Measurements from ENCODE around the gene RSAD2. TPM values are rescaled to one million over a fixed set of nuclear protein-coding genes. Genes with fewer than 3 reads are reported as not detected.

Gene RSAD2
- total RNA-seq, 1 donor: 1.3 TPM

DNA sequence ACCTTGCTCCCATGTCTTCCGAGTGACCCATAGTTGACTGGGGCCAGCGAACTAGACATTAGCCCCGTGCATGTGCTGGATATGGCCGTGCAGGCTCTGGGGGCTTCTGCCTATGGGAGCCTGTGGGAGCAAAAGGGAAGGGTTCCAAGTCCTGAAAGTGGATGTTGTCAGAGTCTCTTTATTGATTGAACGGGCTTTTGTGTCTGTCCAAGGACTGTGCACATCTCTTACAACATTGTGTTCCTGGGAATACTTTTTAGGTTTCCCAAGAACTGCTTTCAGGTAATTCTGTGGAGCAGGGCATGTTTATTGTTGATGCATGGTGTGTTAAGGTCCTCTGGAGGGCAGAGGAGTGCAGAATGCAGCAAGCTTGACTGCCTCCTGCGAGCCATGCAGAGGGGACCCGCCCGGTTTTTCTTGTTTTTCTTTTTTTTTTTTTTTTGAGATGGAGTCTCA is 44.7 kb downstream of the RSAD2 start:
- TF ChIP-seq, protein P1, sequence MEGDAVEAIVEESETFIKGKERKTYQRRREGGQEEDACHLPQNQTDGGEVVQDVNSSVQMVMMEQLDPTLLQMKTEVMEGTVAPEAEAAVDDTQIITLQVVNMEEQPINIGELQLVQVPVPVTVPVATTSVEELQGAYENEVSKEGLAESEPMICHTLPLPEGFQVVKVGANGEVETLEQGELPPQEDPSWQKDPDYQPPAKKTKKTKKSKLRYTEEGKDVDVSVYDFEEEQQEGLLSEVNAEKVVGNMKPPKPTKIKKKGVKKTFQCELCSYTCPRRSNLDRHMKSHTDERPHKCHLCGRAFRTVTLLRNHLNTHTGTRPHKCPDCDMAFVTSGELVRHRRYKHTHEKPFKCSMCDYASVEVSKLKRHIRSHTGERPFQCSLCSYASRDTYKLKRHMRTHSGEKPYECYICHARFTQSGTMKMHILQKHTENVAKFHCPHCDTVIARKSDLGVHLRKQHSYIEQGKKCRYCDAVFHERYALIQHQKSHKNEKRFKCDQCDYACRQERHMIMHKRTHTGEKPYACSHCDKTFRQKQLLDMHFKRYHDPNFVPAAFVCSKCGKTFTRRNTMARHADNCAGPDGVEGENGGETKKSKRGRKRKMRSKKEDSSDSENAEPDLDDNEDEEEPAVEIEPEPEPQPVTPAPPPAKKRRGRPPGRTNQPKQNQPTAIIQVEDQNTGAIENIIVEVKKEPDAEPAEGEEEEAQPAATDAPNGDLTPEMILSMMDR (IDR thresholded peaks at IDR 0.05; ENCODE audit: insufficient read depth, low read depth, low read length): no peak
- no peak for DNase-seq (ENCODE audit: low read depth)
- H3K4me3 ChIP-seq (ENCODE audit: low read depth, low read length): no peak overlapping the region

DNA sequence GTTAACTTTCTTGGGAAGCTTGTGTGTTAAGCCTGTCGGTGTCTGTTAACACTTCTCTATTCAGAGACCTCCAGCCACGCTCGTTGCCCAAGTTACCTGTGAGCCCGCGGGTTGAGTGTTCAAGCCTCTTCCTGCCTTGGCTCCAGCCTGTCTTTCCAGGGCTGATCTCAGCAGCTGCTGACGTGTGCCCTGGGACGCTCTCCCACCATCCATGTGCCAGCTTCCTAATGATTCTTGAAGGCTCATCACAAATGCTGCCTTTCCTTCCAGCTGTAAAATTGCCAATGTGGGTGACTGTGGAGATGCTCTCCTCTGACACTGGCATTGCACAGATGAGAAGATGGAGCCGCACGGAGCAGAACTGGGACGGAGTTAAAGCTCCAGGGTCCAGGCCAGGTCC is 45.7 kb downstream of the RSAD2 start:
- TF ChIP-seq, protein P1 (IDR thresholded peaks at IDR 0.05; ENCODE audit: insufficient read depth, low read depth, low read length): no peak
- H3K4me3 ChIP-seq (ENCODE audit: low read depth, low read length): no peak overlapping the region
- DNase-seq (ENCODE audit: low read depth): no peak

DNA sequence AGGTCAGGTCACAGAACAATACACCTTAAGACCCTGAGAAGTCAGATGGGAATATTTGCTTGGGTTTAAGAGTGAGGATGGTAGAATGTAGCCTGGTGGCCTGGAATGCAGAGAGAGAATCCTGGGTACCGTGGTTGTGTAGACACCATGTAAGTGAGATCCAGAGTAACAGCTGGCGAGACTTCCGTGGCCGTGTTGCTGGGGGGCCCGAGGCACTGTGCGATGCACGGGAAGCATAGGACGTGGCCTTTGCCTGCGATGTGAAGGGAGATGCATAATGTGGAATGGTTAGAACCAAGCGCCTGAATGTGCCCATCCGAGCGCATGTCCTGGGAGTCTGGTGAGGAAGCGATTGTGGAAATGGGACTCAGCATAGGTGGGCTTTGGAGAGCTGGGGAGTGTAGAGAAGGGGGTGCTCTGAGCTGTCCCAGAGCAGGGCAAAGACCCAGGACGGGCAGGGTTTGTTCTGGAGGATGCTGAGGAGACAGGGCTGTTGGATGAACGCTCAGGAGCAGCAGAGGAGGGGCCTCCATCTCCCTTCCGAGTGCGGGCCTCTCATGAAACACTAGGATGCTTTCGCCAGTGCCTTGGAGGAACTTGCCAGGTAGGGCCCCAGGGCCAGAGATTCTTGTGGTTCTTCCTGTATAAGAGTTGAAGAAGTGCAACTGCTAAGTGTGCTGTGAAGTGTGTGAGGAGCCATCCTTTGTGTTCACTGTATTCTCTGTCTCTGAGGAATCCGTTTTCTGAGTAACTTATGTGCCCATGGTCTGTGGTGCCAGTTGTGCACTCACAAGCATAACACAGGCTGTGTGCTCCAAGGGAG is 46.7 kb downstream of the RSAD2 start:
- TF ChIP-seq, protein P1 (IDR thresholded peaks at IDR 0.05; ENCODE audit: insufficient read depth, low read depth, low read length): no peak
- H3K4me3 ChIP-seq (ENCODE audit: low read depth, low read length): no peak overlapping the region
- DNase-seq (ENCODE audit: low read depth): no peak

DNA sequence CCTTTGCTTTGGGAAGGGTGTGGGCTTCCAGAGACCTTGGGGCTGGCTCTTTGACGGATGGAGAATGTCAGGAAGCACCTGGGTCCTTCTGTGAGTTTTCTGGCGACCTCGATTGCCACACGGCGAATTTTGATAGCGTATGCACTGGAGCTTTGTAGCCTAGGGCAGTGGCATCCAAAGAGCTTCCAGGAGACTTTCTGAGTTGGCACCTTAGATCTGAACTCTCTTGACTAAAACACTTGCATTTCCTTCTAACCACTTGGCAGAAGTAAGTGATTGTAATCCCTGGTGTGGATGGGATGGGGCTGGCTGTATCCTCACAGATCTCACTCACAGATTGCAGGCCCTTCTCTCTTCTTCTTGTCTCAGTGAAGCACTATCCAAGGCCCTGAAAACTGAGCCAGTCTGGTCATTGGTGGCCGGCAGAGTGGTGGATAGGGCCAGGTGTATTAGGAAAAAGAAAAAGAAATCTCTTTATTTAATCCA is 47.4 kb downstream of the RSAD2 start:
- no peak for DNase-seq (ENCODE audit: low read depth)
- TF ChIP-seq, protein P1 (IDR thresholded peaks at IDR 0.05; ENCODE audit: insufficient read depth, low read depth, low read length): no peak
- H3K4me3 ChIP-seq (ENCODE audit: low read depth, low read length): no peak overlapping the region

DNA sequence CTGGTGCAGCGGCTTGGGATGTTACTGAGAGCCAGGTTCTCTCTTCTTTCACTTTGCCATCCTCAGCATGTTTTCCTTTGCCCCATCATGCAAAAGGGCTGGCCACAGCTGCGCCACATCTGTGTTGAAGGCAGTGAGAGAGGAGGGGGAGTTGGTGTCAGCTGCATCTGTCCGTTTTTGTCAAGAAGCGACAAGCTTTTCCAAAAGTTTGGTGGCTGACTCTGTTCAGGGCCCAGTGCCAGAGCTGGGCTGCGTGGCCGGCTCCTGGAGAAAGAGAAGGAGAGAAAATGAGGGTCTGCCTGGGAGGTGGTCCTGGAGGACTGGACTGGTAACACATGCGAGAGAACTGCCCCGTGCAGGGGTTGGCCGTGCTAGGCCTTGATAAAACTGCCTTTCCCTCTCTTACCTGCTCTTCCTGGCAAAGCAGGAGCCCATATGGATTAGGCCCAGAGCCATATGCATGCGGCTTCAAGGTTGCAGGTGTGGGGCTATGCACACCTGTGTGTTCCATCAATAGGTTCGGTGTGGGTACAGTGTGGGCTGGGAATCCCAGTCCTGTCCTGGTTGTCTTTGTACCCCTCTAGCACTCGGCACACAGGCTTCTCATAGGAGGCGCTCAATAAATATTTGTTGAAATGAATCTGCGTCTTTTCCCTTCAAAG is 48.6 kb downstream of the RSAD2 start:
- no peak overlapping the region for H3K4me3 ChIP-seq (ENCODE audit: low read depth, low read length)
- DNase-seq (ENCODE audit: low read depth): no peak
- TF ChIP-seq, protein P1 (IDR thresholded peaks at IDR 0.05; ENCODE audit: insufficient read depth, low read depth, low read length): no peak

DNA sequence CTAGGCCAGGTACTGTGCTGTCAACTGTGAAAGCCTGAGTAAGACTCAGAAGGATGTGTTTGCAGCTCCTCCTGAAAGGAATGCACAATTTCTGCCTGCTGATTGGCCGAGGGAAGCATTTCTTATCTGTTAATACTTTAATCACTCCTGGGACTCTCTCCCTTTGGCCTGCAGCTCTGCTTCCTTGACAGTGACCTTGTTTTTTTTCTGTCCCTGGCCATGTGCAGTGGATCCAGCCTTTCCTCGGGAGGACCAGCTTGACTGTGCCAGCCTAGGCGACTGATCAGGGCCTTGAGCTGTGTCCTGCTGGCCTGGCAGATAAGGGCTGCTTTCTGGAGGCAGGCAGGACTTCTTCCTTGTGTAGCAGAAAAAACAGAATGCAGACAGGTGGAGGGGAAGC is 49.6 kb downstream of the RSAD2 start:
- DNase-seq (ENCODE audit: low read depth): no peak
- no peak overlapping the region for H3K4me3 ChIP-seq (ENCODE audit: low read depth, low read length)
- TF ChIP-seq, protein P1 (IDR thresholded peaks at IDR 0.05; ENCODE audit: insufficient read depth, low read depth, low read length): no peak
